ENCODE measurements around the gene MT1A. TPM values are rescaled to one million over a fixed set of nuclear protein-coding genes. Genes with fewer than 3 reads are reported as not detected.

The MT1A gene
- total and polyA plus RNA-seq, 10 of the 15 experiments (the other 5 are each of a cell fraction or from before 2014, with no cell fraction given) = not detected

DNA sequence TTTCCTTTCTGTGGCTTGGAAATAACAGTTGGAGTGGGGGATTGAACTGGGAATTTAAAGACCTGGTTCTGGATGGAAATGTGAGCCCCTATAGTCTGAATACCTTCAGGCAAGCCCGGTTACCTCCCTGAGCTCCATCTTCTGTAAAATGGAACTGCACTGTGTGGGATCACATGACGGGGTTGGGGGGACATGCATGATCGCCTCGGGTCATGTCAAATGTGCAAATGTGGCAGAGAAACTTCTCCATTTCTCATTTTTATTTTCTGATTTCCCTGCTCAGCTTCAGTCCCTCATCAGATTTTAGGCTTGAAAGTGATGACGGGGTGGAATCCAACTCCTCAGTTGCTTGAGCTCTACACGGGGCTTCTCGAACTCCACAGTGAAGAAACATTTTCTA, 14.8 kb downstream of the MT1A start:
- Histone ChIP-seq H4K20me1 (ENCODE audit: control insufficient read depth, insufficient read depth) (no peaks in the 10 kb centered on the region), H3K27me3 (replicated peaks in 1 of 2; ENCODE audit: control insufficient read depth in 2 of 2, insufficient read depth in 2 of 2, low read length in 1 of 2) (peaks cover 4 to 7% of the 10 kb centered on the region in 2 experiments; a peak in 3 of 4 replicates), H2AFZ (ENCODE audit: control insufficient read depth, low read depth, low read length) (no peak overlapping the region), H3K9me3 (replicated peaks; ENCODE audit: control insufficient read depth, insufficient read depth, low read length) (no peaks in the 10 kb centered on the region), H3K36me3 (ENCODE audit: control insufficient read depth in 2 of 2, insufficient read depth in 2 of 2, low read length in 1 of 2) (no peaks in the 10 kb centered on the region), H3K4me3 (no peak overlapping the region), H3K4me1 (ENCODE audit: control insufficient read depth, insufficient read depth, low read length) (no peaks in the 10 kb centered on the region), H3K4me2 (ENCODE audit: control insufficient read depth, insufficient read depth) (no peak overlapping the region), H3K27ac (ENCODE audit: control insufficient read depth, insufficient read depth) (no peak overlapping the region), H3K79me2 (ENCODE audit: control insufficient read depth, insufficient read depth, low read length) (no peaks in the 10 kb centered on the region), H3K9ac (ENCODE audit: control insufficient read depth, insufficient read depth, low read length) (no peak overlapping the region)
- intact Hi-C loops (cut with micrococcal nuclease; ENCODE audit: unreplicated experiment) (no loop called here), in situ Hi-C loops (cut with MboI) (no loop called here)
- CTCF ChIA-PET = interaction anchor here (1.5 kb wide), 1 partner anchor 140 kb away, joined by 3 read pairs; no protein-coding TSS in a partner anchor
- SMC1A ChIA-PET (ENCODE audit: uncharacterized antibody, unreplicated experiment) = interaction anchor here (1.7 kb wide), 1 partner anchor 49 kb away, joined by 4 read pairs; no protein-coding TSS in a partner anchor
- FAIRE-seq (no peak), ATAC-seq (no peak), DNase-seq (ENCODE audit: low read depth, low spot score) (no peak)
- 6% methylated on average over 7 of the region's 7 CpGs for WGBS (ENCODE audit: insufficient coverage, insufficient replicate concordance, low lambda C conversion rate, missing lambda C conversion rate)
- TF ChIP-seq CREB1 (IDR thresholded peaks at IDR 0.05; ENCODE audit: low read depth) = no peak
- no peak for TF ChIP-seq EGR1 (IDR thresholded peaks at IDR 0.05; ENCODE audit: borderline replicate concordance in 1 of 2, low read depth in 2 of 2, low read length in 2 of 2)
- TF ChIP-seq IKZF1 (conservative IDR thresholded peaks at IDR 0.05) = no peak
- TF ChIP-seq HSF1 (IDR thresholded peaks at IDR 0.05; ENCODE audit: low read depth, low read length) = no peak
- no peak for TF ChIP-seq BCL11A (IDR thresholded peaks at IDR 0.05; ENCODE audit: low read depth, low read length)
- TF ChIP-seq, protein P1, sequence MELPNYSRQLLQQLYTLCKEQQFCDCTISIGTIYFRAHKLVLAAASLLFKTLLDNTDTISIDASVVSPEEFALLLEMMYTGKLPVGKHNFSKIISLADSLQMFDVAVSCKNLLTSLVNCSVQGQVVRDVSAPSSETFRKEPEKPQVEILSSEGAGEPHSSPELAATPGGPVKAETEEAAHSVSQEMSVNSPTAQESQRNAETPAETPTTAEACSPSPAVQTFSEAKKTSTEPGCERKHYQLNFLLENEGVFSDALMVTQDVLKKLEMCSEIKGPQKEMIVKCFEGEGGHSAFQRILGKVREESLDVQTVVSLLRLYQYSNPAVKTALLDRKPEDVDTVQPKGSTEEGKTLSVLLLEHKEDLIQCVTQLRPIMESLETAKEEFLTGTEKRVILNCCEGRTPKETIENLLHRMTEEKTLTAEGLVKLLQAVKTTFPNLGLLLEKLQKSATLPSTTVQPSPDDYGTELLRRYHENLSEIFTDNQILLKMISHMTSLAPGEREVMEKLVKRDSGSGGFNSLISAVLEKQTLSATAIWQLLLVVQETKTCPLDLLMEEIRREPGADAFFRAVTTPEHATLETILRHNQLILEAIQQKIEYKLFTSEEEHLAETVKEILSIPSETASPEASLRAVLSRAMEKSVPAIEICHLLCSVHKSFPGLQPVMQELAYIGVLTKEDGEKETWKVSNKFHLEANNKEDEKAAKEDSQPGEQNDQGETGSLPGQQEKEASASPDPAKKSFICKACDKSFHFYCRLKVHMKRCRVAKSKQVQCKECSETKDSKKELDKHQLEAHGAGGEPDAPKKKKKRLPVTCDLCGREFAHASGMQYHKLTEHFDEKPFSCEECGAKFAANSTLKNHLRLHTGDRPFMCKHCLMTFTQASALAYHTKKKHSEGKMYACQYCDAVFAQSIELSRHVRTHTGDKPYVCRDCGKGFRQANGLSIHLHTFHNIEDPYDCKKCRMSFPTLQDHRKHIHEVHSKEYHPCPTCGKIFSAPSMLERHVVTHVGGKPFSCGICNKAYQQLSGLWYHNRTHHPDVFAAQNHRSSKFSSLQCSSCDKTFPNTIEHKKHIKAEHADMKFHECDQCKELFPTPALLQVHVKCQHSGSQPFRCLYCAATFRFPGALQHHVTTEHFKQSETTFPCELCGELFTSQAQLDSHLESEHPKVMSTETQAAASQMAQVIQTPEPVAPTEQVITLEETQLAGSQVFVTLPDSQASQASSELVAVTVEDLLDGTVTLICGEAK (IDR thresholded peaks at IDR 0.05; ENCODE audit: borderline replicate concordance) = no peak
- TF ChIP-seq RAD51 (IDR thresholded peaks at IDR 0.05) = no peak
- RAD21 ChIA-PET (ENCODE audit: unreplicated experiment) = interaction anchor here (0.7 to 1.7 kb wide), 3 partner anchors 20 to 119 kb away, joined by 3 to 4 read pairs (median 3); no protein-coding TSS in a partner anchor
- POLR2A ChIA-PET = no interaction called here
- no TSS peak for BruUV-seq (replicated peaks)

Measured in GM12878 (cell line).